HT1080 (cell line): Measurements from ENCODE around the gene KIF12. TPM values are rescaled to one million over a fixed set of nuclear protein-coding genes. Genes with fewer than 3 reads are reported as not detected.

Source experiments
- DNase-seq: peaks from one replicate; pipeline ENCODE4 v3.0.0-alpha.2; 2015; ENCODE audit warnings: low read depth
- total RNA-seq: library from RNA; depleted of rRNA; stranded (reverse); fragments of >200 nt; shearing (Covaris generic); gene quantifications from 2 replicates; pipeline ENCODE4 v1.2.3, GENCODE V29; 2014

KIF12 gene
- total RNA-seq, 1 experiment from 2014 or later: not detected

DNA sequence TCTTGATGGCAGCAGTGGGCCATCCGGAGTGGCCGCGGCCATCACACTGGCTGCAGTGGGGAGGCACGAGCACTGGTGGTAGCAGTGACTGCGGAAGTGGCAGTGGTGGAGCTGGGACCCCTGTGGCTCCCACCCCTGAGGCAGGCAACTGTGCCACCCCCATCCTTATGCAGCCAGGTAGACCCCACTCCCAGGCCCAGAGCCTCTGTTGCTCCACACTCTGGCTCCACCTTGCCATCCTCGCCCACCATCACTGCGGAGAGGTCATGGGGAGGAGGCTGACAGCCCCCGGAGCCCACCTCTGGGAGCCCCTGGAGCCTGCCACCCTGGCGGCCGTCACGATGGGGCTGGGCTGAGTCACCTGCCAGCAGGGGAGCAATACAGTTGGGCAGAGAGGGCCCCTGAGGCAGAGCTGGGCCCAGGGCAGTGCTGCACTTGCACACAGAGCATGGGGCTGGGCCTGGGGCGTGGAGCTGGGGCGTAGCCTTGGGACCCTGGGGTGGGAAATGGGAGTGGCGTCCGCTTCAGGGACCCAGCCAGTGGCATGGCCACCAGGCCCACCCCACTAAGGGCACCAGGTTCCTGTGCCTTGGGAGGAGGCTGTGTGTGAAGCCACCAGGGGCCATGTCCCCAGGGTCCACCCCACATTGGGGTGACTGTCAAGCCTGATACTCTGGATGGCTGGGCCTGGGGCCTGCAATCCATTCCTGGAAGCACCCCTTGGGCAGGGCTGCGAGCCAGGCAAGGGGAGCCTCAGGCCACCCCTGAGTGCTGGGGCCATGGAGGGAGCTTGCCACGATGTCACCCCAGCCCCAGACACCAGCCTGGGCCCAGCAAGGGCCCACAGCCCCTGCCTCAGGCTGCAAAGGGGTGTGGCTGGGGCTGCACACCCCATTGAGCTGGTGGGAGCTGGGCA lies 28.6 kb downstream of the KIF12 start:
- DNase-seq: no peak

DNA sequence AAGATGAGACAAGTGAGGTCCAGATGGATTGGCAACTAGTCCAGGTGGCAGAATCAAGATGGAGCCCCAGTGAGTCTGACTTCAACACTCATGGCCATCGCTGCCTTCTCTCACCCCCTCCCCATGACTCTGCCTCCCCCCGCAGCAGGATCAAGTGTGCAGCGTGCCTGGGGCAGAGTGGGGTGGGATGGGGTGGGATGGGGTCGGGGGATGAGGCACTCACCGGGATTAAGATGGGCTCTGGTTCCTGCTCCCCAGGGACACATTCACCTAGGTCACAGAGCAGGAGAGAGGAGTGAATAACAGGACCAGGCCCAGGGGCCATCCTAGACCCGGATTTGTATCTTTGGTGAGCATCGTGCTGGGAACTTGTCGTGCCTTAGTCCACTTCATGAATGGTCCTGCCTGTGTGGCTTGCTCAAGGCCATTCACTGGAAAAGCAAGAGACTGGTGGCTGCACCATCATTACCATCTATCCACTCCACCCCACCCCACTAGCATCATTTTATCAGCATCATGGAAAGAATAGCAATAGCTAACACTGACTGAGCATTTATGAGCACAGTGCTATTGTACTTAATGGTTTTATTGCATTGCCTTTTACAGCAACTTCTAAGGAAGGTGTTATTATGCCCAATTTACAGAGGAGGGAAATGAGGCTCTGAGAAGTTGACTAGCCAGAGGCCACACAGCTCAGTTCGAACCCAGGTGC lies 29.5 kb downstream of the KIF12 start:
- DNase-seq: no peak

DNA sequence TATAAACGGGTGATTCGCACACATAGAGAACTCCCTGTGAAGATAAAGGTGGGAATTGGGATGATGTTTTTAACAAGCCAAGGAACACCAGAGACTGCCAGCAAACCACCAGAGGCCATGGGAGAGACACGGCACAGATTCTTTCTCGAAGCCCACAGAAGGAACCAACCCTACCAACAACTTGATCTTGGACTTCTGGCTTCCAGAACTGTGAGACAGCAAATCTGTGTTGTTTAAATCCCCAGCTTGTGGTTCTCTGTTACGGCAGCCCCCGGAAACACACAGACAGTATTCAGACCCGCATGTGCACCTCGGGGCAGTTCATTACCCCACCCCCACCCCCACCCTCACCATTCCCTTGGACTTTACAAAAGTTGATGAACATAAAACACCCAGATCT lies 33.8 kb downstream of the KIF12 start:
- no peak for DNase-seq

DNA sequence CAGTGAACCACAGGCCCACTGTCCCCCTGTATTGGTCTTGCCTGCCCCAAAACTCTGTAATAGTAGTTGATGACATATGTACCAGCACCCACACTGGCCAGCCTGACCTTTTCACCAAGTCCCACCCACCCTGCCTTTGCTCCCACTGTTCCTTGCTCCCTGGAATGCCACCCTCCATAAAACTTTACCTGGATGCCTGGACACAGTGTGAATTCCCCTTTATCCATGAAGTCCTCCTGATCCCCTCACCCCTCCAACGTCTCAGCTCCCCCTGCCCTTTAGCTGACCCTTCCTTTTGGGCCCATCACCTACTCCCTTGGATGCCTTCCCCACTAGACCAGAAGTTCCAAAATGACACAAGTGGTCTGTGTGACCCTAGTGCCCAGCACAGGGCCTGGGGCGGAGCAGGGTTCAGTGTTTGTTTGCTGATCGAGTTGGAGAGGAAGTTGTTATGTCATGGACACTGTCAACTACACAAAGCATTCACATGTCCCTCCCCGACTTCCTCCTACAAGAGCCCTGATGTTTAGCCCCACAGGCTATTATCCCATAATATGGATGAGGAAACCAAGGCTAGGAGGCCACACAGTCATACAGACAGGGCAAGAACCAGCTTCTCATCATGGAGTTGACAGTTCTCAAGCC lies 37.1 kb downstream of the KIF12 start:
- no peak for DNase-seq

DNA sequence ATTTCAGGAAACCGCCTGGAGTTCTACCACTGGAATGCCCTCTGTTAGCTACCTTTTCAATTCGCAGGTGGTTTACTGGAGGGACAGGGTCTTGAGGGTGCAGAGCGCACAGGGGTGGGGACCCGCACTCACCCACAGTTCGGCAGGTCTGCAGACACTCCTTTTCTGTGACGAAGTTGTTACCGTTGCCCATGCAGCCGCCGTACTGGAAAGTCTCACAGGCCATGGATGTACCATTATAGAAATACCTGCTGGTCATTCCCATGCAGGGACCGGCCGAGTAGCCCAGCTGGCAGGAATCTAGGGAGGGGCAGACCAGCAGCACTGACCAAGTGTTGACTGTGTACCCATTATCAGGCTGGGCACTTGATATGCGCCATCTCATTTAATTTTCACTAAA lies 37.8 kb downstream of the KIF12 start:
- no peak for DNase-seq

DNA sequence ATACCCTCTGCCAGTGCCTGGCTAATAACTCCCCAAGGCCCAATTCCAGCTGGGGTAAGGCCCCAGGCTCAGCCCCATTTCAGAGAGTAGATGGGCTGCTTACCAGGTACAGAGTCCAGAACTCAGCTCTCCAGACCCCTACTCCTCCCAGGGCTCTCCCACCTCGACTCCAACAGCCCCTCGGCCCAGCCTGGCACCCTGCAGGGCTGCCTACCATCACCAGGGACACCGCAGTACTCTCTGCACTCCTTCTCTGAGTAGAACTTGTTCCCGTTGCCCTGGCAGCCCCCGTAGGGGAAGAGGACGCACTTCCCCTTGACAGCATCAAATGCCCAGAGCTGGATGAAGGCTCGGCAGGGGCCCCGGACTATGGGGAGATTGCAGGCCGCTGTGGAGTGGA lies 38.4 kb downstream of the KIF12 start:
- no peak for DNase-seq

DNA sequence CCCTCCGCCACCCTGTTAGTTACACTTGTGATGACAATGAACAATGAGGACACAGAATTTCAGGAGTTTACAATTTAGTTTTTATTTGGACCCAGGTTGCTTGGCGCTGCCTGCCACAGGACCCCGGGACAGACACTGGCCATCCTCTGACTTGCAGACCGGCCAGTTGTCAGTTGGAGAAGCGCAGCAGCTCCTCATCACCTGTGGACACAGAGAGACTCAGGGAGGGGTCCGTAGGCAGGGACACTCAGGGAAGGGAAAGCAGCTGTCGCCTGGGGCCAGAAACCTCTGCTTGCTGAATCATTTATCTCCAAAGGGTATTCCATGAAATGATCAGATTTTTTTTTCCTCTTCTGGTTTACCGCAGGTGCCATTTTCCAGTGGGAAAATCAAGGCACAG lies 39.0 kb downstream of the KIF12 start:
- DNase-seq: no peak

DNA sequence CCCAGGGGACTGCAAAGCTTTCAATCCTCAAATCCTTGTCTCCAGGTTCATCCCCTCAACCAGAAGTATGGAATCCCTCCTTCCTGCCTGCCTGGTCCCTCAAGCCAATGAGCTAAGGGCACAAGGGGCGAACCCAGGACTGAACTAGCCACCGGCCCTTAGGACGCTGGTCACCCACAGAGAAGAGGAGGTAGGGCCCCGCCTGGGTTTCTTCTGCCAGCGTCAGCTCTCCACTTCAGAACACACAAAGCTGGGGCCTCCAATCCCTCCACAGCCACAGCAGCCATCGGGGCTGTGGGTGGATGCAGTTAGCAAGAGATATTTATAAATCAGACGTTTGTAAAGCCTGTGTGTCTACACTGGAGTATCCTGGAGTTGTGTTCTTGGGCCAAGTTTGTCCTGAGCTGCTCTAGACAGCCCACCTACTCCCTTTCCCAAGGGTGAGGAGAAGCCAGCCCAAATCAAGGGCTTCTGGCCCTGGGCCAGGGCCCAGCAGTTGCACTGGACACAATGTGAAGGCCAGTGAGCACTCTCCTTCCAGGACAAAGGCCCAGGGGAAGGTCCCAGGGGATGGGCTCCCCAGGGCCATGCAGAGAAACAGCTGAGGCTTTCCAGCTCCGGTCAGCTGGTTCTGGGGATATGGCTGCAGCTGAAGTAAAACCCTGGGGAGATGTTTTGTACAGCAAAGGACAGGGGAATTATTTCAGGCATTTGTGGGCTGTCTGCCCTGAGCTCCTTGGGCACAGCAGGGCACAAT lies 39.9 kb downstream of the KIF12 start:
- DNase-seq: no peak

DNA sequence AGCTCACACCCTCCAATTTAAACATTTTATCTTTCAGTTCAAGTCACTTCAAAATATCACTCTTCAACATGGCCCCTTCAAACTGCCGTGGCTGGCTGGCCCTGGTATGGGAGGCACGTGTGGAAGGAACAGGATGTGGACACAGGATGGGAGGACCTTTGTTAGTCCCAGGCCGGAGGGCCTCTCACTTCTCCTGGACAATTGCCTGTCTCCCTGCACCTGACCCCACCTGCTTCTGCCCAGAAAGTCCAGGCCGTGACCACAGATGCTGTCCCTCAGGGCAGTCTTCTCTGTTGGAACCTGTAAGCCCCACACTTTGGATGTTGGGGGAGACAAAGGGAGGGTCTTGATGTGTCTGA lies 40.4 kb downstream of the KIF12 start:
- no peak for DNase-seq

DNA sequence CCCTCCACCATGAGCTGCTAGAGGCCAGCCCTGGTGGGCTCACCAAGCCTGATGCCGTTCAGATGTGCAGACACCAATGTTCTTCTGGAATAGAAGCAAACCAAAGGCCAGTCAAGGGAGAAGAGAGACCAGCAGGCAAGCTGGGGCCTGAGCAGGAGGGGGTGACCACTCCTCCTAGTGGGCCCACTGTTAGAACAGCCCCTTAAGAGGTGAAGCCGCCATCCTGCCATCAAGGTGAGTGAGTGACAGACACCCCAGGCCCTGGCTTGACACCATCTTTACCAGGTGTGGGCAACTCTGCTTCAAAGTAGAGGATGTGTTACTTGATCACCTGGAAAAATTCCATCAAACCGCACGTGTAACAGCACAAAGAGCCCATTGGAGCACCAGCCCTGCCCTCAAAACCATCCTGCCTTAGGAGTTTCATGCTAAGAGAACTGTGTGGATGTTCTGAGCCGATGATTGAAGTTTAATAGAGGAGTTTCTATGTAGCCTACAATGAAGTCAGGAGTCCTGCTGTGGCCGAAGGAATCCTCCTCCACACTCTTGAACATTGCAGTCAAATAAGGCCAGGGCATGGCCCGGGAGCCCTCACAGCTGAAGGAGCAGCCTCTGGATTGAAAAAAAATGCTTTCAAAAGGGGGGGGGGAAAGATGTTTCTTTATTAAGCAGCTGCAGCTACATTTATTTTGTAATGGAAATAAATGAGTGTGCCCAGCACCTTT lies 41.8 kb downstream of the KIF12 start:
- DNase-seq: no peak

DNA sequence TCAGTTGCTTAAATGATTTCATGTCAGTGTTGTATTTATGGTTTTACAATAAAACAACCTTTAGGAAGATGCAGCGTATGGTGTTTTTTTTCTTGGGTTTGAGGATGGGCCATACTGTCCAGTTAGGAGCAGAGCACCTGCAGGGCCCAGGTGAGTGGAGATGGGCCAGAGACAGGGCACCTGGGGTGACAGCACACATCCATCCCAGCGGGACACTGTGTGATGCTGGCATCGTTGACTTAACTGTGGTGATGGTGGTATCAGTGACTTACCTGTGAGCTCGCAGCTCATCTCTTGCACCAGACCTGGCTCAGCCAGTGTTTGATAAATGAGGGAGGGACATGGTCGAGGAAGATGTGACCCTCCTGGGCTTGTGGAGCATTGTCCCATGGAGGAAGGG lies 42.6 kb downstream of the KIF12 start:
- no peak for DNase-seq

DNA sequence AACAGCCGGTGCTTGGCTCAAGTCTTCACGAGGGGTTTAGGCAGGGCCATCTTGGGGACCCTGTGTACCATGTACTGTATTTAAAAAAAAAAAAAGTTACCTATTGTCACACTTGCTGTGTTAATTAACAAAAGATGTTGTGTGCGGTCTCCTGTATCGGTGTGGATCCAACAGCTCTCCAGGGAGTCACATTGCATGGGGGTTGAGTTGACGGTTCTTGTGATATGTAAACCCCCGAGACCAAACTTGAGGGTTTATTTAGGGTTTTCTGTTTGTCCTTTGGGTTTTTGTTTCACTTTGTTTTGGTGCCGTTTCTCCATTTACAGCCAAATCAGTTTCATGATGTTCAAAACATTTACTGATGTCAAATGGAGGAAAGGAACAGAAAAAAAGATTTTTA lies 43.2 kb downstream of the KIF12 start:
- no peak for DNase-seq

DNA sequence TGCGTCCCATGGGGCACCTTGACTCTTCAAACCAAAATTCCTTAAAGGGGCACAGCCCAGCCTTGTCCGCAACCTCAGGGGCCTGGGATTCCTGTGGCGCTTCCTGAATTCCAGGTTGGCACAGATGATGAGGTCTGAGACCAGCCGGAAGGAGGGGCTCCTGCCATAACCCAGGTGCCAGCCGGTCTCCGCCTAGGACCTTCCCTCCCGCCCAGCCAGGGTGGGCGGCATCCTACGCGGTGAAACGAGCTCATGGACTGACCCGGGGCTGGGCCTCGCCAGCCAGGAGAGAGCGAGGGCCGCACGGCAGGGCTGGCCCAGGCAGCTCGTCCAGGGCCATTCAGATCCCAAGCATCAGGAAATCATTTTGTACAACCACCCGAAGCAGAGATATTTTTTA lies 44.0 kb downstream of the KIF12 start:
- no peak for DNase-seq

DNA sequence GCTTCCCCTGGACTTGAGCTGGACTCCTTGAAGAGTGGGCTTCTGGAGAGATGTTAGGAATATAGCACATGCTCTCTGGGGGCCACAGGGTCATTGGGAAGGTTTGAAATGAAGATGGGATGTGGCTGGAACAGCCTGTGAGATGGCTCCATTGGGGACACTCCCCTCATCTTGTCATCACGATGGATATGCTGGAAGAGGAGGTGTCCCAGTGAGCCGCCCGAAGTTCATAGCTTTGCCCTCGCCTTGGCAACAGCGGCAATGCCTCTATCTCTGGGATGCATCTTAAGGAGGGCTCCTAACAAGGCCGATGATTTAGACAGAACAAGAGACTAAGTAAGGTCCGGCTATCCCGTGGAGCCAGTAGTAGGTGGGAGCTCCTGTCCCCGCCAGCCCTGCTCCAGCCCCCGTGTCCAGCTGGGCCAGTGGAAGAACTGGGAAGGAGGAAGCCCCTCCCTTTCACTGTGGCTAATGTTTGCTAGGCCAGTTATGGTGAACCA lies 44.9 kb downstream of the KIF12 start:
- no peak for DNase-seq

DNA sequence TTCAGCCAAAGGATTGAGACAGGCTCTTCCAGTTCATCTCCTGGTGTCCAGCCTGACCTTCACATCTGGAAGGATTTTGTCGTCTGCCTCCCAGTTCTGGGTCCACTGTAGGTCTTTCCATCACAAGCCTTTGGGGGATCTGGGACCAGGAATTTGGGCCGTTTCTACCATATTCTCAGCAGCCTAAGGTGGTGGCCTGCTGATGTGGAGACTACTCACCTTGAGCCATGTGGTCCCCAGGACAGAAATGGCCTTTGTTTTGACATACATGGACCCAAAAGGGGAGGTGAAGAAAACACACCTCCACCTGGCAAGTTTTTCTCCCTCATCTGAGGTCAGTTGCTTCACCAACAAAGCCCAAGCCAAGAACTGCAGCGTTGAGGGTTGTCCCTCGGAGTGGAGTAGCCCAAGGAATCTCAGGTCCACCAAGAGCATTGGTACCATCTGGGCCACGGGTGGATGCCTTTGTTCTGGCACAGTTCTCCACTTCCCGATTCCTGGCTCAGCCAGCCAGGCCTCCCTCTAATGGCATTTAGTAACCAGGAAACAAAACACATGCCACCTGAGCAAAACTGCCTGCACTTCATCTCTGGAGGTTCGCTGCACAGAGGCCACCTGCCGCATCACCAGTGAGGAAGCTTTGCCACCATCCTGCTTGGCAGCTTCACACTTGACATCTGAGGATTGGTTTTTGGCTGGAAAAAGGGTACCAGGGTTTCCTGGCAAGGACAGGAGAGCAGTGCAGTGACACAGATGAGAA lies 45.7 kb downstream of the KIF12 start:
- no peak for DNase-seq

DNA sequence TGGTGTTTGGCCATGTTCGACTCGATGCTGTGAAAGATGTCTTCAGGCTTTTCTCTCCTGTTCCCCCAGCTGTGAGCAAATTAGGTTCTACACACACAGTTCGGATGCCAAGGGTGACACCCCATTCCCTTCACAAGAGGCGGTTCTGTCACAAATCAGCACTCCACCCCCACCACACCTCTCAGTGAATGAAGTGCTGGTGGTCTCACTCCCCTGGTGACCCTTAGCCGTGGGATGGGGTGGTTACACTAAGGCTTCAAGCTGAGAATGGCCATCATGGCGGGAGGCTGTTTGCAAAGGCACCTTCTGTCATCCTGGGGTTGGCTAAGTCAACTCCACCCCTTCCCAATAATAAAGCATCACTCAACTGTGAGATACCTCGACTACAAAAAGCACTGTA lies 47.4 kb downstream of the KIF12 start:
- DNase-seq: no peak

DNA sequence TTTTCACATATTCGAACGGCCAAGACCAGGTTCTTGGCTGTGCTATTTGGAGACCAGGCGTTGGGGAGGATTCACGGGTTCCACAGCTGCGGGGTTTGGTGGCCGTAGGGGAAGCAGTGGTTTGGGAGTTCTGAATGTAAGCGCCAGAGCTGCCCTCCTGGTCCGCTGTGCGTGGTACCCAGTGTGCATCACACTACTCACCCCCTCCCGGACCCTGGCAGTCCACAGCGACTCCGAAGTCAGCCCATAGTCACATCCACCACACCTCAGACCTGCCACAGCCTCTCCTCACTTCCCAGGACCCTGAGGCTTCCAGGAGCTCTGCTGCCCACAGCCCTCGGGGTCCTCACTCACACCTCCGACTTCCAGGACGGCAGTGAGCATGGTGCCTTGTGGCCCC lies 47.8 kb downstream of the KIF12 start:
- DNase-seq: no peak

DNA sequence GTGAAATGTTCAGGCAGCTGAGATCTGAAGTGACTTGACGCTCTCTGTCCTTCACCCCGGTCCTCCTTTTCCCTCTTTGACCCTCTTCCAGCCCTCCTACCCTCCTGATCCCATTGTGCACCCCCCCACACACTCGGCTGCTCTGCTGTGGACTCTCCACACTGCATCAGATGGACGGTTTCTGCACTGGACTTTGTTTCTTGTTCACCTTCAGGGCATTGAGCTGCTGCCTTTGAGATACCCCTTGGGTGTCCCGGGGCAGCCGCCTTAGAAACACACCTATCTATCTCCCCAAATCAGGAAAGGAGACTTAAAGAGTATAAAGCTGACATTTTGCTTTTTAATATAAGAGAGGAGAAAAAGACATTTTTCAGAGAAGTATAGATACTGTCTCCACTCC lies 48.4 kb downstream of the KIF12 start:
- DNase-seq: no peak

DNA sequence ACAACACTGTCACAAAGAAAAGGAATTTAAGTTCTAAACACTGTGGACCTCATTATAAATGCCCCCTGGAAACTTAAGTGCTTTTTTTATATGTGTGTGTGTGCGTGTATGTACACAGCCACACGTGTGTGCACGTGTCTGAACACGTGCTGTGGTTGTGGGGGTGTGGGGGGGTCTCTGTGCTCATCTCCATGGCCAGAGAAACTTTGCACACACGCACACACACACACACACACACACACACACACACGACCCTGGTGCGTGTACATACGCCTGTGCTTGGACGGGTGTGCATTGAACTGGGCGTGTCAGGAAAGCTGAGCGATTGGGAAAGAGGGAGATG lies 48.9 kb downstream of the KIF12 start:
- no peak for DNase-seq
